ENCODE results near the gene KRT13.
A peak's percentile ranks its signal among the peaks of the same experiment; 100 is the strongest.
"Not testable (repeated sequence)": the region's sequence is repeated elsewhere in the genome, so short reads cannot be mapped to it uniquely, and the experiment has no call there.

KRT13 gene

GRCh38 chr17:41505007-41505808 lies at the start of gene KRT13:
Gene KRT13, minus strand, starts transcription at chr17:41505612. Its CDS starts 62 bp downstream, at chr17:41505550.
- FAIRE-seq: no peak
- DNase-seq (ENCODE audit: low spot score): no peak

- DNase-seq (ENCODE audit: low spot score): no peak
- peak; percentile 9 for FAIRE-seq
These were observed 48.7 kb upstream of the KRT13 start for GRCh38 chr17:41553987-41554680.

- FAIRE-seq: no peak
These were observed 47.8 kb upstream of the KRT13 start for GRCh38 chr17:41553176-41553575.

GRCh38 chr17:41552455-41552854 lies 47.0 kb upstream of the KRT13 start:
- DNase-seq (ENCODE audit: low spot score) (no peak), FAIRE-seq (peak; percentile 37)

More at GRCh38 chr17:41553176-41553575, 47.8 kb upstream of the KRT13 start:
- no peak for DNase-seq (ENCODE audit: low spot score)

GRCh38 chr17:41551365-41551764 lies 46.0 kb upstream of the KRT13 start:
- FAIRE-seq (no peak), DNase-seq (ENCODE audit: low spot score) (no peak)

- DNase-seq (ENCODE audit: low spot score): no peak
These were observed 44.2 kb upstream of the KRT13 start for GRCh38 chr17:41549596-41550039.

GRCh38 chr17:41548844-41549595 lies 43.6 kb upstream of the KRT13 start:
- FAIRE-seq (peak; percentile 63), DNase-seq (ENCODE audit: low spot score) (peak; percentile 84)

More at GRCh38 chr17:41549596-41550039, 44.2 kb upstream of the KRT13 start:
- no peak for FAIRE-seq

GRCh38 chr17:41547921-41548843 lies 42.8 kb upstream of the KRT13 start:
- DNase-seq (ENCODE audit: low spot score): peak; percentile 95

GRCh38 chr17:41547378-41547841 lies 42.0 kb upstream of the KRT13 start:
- peak; percentile 75 for DNase-seq (ENCODE audit: low spot score)
- peak; percentile 95 for FAIRE-seq

More at GRCh38 chr17:41547921-41548843, 42.8 kb upstream of the KRT13 start:
- FAIRE-seq: peak; percentile 98

GRCh38 chr17:41546819-41547218 lies 41.4 kb upstream of the KRT13 start:
- DNase-seq (ENCODE audit: low spot score) (no peak), FAIRE-seq (no peak)

- DNase-seq (ENCODE audit: low spot score) (no peak), FAIRE-seq (no peak)
These were observed 40.5 kb upstream of the KRT13 start for GRCh38 chr17:41545829-41546410.

GRCh38 chr17:41544935-41545334 lies 39.5 kb upstream of the KRT13 start:
- DNase-seq (ENCODE audit: low spot score) (no peak), FAIRE-seq (no peak)

GRCh38 chr17:41544491-41544892 lies 39.1 kb upstream of the KRT13 start:
- DNase-seq (ENCODE audit: low spot score): no peak
- FAIRE-seq: no peak

- DNase-seq (ENCODE audit: low spot score); FAIRE-seq: not testable (repeated sequence)
These were observed 37.4 kb upstream of the KRT13 start for GRCh38 chr17:41542786-41543185.

GRCh38 chr17:41542357-41542756 lies 36.9 kb upstream of the KRT13 start:
- DNase-seq (ENCODE audit: low spot score) (no peak), FAIRE-seq (no peak)

- FAIRE-seq: peak; percentile 32
- peak; percentile 59 for DNase-seq (ENCODE audit: low spot score)
These were observed 35.7 kb upstream of the KRT13 start for GRCh38 chr17:41540921-41541625.

- DNase-seq (ENCODE audit: low spot score) (no peak), FAIRE-seq (no peak)
These were observed 34.7 kb upstream of the KRT13 start for GRCh38 chr17:41539979-41540701.

- no peak for FAIRE-seq
- DNase-seq (ENCODE audit: low spot score): no peak
These were observed 33.7 kb upstream of the KRT13 start for GRCh38 chr17:41539071-41539492.

GRCh38 chr17:41538565-41538991 lies 33.2 kb upstream of the KRT13 start:
- FAIRE-seq: no peak
- DNase-seq (ENCODE audit: low spot score): peak; percentile 74
